Activated B cell treated with CpG ODN at 0.5 μM for 24 hours (primary cell): ENCODE measurements around the gene GALR1. TPM values are rescaled to one million over a fixed set of nuclear protein-coding genes. Genes with fewer than 3 reads are reported as not detected.

Experiments used
- ATAC-seq: fragments of 200-7000 bp; cut with Tn5 transposase; one replicate; pipeline ENCODE4 v1.10.0; 2021; ENCODE audit warnings: low read depth, mild to moderate bottlenecking, moderate library complexity
- CTCF ChIA-PET: fragments of 350-600 bp; sonication (Branson Sonifier 250); formaldehyde crosslinking; loops from one replicate; lab custom pipeline; 2021; ENCODE audit warnings: antibody characterized with exemption; lab: Charles Lee
- POLR2A ChIA-PET: fragments of 350-600 bp; sonication (Branson Sonifier 250); formaldehyde crosslinking; loops from one replicate; lab custom pipeline; 2021; ENCODE audit warnings: antibody characterized with exemption; lab: Charles Lee
- DNase-seq: peaks from one replicate; pipeline ENCODE4 v3.0.0; 2022
- H3K27ac Mint-ChIP-seq: one replicate; pipeline ENCODE4 v1.8.0; 2020; ENCODE audit warnings: mixed read lengths
- H3K27me3 Mint-ChIP-seq: one replicate; pipeline ENCODE4 v1.8.0; 2021; ENCODE audit warnings: mixed read lengths
- H3K36me3 Mint-ChIP-seq: one replicate; pipeline ENCODE4 v1.8.0; 2021; ENCODE audit warnings: low read depth, mixed read lengths
- H3K4me1 Mint-ChIP-seq: one replicate; pipeline ENCODE4 v1.8.0; 2021; ENCODE audit warnings: mixed read lengths
- H3K4me3 Mint-ChIP-seq: one replicate; pipeline ENCODE4 v1.8.0; 2020; ENCODE audit warnings: mild to moderate bottlenecking, mixed read lengths
- H3K9me3 Mint-ChIP-seq: one replicate; pipeline ENCODE4 v1.8.0; 2020; ENCODE audit warnings: mixed read lengths
- CTCF ChIP-seq: fragments of 200-600 bp; IDR thresholded peaks from one replicate; pipeline ENCODE4 v1.8.0; 2022; ENCODE audit warnings: antibody characterized with exemption, mild to moderate bottlenecking
- intact Hi-C: fragments of 100-400 bp; cut with micrococcal nuclease; formaldehyde crosslinking; loops from one replicate; pipeline ENCODE4 v1.15.1; 2024
- total RNA-seq: library from RNA; stranded (reverse); gene quantifications from 2 replicates; pipeline ENCODE4 v1.2.3, GENCODE V29; 2022

The GALR1 gene
- total RNA-seq, 1 donor from 2014 or later, result not detected

- H3K27ac Mint-ChIP-seq, result peak overlapping the region; percentile 92
- no peak for TF ChIP-seq CTCF
- no peaks in the 10 kb centered on the region for H3K36me3 Mint-ChIP-seq
- peak overlapping the region; percentile 88 for H3K4me3 Mint-ChIP-seq
- ChIA-PET CTCF (interaction anchor here (1.1 to 9.0 kb wide), 7 partner anchors 153 to 288 kb away, joined by 3 to 96 read pairs (median 4); no protein-coding TSS in a partner anchor), POLR2A (interaction anchor here (0.6 to 2.4 kb wide), 8 partner anchors 77 to 287 kb away, joined by 3 to 11 read pairs (median 5); partner anchors contain the start of gene MBP)
- H3K4me1 Mint-ChIP-seq, result peaks cover 25% of the 10 kb centered on the region
- no peaks in the 10 kb centered on the region for H3K27me3 Mint-ChIP-seq
- intact Hi-C loops, result loop anchor here (1.0 to 5.0 kb wide), 4 partner anchors 57 to 155 kb away; partner anchors contain the start of gene MBP
- H3K9me3 Mint-ChIP-seq, result no peaks in the 10 kb centered on the region
- ATAC-seq (no peak), DNase-seq (no peak)
Observed at GRCh38 chr18:77209587-77209986, 40.1 kb upstream of the GALR1 start.

GRCh38 chr18:77210249-77210648, 39.4 kb upstream of the GALR1 start:
- intact Hi-C loops, result no loop called here
- Mint-ChIP-seq H3K27me3 (no peaks in the 10 kb centered on the region), H3K9me3 (no peaks in the 10 kb centered on the region), H3K36me3 (no peaks in the 10 kb centered on the region), H3K4me1 (peaks cover 25% of the 10 kb centered on the region), H3K27ac (no peak overlapping the region), H3K4me3 (no peak overlapping the region)
- no peak for TF ChIP-seq CTCF
- ChIA-PET CTCF (interaction anchor here (1.1 to 9.0 kb wide), 8 partner anchors 70 to 289 kb away, joined by 3 to 96 read pairs (median 10); partner anchors contain the start of gene MBP), POLR2A (interaction anchor here (0.8 to 2.4 kb wide), 4 partner anchors 77 to 155 kb away, joined by 3 to 11 read pairs (median 6); partner anchors contain the start of gene MBP)
- ATAC-seq, result no peak
- no peak for DNase-seq

- H3K9me3 Mint-ChIP-seq, result no peaks in the 10 kb centered on the region
- H3K4me3 Mint-ChIP-seq, result no peak overlapping the region
- no peaks in the 10 kb centered on the region for H3K36me3 Mint-ChIP-seq
- no peak for TF ChIP-seq CTCF
- CTCF ChIA-PET, result interaction anchor here (0.9 kb wide), 1 partner anchor 116 kb away, joined by 3 read pairs; no protein-coding TSS in a partner anchor
- no peak overlapping the region for H3K27ac Mint-ChIP-seq
- no peaks in the 10 kb centered on the region for H3K4me1 Mint-ChIP-seq
- intact Hi-C loops, result no loop called here
- POLR2A ChIA-PET, result interaction anchor here (0.7 kb wide), 1 partner anchor 98 kb away, joined by 3 read pairs; no protein-coding TSS in a partner anchor
- no peak for ATAC-seq
- H3K27me3 Mint-ChIP-seq, result peaks cover 5% of the 10 kb centered on the region
- DNase-seq, result no peak
Observed at GRCh38 chr18:77218642-77219041, 31.0 kb upstream of the GALR1 start.

- TF ChIP-seq CTCF, result no peak
- no peak overlapping the region for H3K4me3 Mint-ChIP-seq
- H3K4me1 Mint-ChIP-seq, result no peaks in the 10 kb centered on the region
- no peaks in the 10 kb centered on the region for H3K9me3 Mint-ChIP-seq
- H3K27me3 Mint-ChIP-seq, result peaks cover 7% of the 10 kb centered on the region
- DNase-seq, result no peak
- no peak overlapping the region for H3K27ac Mint-ChIP-seq
- CTCF ChIA-PET, result interaction anchor here (0.7 kb wide), 1 partner anchor 9 kb away, joined by 3 read pairs; no protein-coding TSS in a partner anchor
- POLR2A ChIA-PET, result no interaction called here
- intact Hi-C loops, result no loop called here
- ATAC-seq, result no peak
- H3K36me3 Mint-ChIP-seq, result no peaks in the 10 kb centered on the region
Observed at GRCh38 chr18:77220726-77221125, 28.9 kb upstream of the GALR1 start.

- no peaks in the 10 kb centered on the region for H3K4me1 Mint-ChIP-seq
- POLR2A ChIA-PET, result no interaction called here
- intact Hi-C loops, result no loop called here
- no peak for DNase-seq
- CTCF ChIA-PET, result no interaction called here
- H3K9me3 Mint-ChIP-seq, result no peaks in the 10 kb centered on the region
- peaks cover 9% of the 10 kb centered on the region for H3K27me3 Mint-ChIP-seq
- no peak overlapping the region for H3K27ac Mint-ChIP-seq
- H3K36me3 Mint-ChIP-seq, result no peaks in the 10 kb centered on the region
- H3K4me3 Mint-ChIP-seq, result no peak overlapping the region
- no peak for TF ChIP-seq CTCF
- ATAC-seq, result no peak
Observed at GRCh38 chr18:77222464-77222863, 27.2 kb upstream of the GALR1 start.
